ENCODE measurements around the gene TRIM46.
A peak's percentile ranks its signal among the peaks of the same experiment; 100 is the strongest.
"Not testable (repeated sequence)": the region's sequence is repeated elsewhere in the genome, so short reads cannot be mapped to it uniquely, and the experiment has no call there.

The TRIM46 gene

DNA sequence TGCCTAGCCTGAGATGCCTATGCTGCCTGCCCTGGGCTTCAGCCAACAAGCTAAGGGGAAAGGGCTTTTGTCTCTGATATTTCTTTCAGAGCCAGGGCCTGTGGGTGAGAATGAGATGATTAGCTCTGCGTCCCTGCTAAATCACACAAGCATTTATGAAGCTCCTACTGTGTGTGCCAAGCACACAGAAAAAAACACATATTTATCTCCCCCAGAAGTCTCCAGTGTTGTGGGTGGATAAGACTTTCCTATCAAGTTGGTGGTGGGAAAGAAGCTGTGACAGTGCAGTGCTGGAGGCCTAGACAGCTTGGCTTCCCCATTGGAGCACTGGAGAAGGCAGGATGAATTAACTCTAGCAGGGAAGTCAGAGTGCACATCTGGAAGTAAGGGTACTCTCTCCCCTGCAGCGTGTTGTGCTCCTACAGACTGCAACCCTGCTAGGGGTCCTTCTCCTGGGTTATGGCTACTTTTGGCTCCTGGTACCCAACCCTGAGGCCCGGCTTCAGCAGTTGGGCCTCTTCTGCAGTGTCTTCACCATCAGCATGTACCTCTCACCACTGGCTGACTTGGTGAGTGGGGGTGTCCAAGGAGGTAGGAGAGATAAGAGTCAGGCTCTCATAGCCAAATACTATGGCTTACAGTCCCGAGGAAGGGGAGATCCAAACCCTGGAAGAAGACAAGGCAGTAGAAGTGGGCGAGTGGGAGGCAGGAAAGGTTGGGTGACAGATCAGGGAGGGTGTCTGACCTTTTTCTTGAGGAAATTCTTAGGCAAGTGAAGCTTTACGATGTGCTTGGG, 36.3 kb upstream of the TRIM46 start:
- no peak for DNase-seq

DNA sequence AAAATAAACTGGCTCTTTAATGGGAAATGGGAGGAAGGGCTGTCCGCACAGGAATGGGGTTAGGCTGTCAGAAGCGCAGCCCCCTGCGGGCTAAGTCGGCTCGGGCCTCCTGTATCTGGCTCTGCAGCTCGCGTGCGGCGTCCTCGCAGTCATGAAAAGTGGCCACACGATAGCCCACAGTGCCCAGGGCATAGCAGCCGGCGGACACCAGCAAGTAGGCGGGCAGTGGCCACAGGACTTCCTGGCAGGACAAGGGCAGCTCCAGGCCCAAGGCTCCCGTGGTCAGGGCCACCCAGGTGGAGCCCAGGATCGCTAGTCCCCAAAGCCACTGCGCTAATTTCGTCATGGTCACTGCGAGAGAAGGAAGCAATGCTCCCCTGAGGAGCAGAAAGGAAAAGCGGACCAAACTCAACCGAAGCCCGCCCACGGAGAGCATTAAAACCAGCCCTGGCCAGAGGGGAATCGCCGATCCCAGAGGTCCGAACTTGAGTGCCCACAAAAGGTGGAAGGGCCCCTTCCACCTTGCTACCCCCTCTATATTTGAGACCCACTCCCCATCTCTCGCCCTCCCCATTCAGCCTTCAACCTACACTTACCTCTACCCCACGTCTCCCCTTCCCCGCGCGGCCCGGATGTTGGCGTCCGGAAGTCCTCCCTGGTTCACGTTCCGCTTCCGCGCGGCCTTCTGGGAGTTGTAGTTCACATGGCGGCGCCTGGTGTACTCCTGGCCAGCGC, 33.6 kb upstream of the TRIM46 start, which contains the start of gene DPM3:
Gene DPM3 (minus strand): TSS at position 637 of the 735 bp plus-strand sequence. CDS start 291 bp downstream, at position 346.
- peak; percentile 95 for DNase-seq

DNA sequence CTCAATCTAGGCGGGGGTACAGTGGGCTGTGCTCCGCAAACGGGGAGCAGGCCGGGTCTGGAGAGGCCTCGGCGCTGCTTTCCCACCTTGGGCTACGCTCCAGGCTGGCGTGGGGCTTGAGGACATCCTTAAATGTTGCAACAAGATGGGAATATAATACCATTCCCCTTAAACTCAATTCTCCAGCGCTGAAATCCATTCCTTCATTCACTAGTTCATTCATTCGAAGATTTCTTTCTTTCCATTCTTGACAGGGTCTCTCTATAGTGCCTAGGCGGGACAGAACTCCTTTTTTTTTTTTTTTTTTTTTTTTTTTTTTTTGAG, 33.1 kb upstream of the TRIM46 start:
- no peak for DNase-seq

DNA sequence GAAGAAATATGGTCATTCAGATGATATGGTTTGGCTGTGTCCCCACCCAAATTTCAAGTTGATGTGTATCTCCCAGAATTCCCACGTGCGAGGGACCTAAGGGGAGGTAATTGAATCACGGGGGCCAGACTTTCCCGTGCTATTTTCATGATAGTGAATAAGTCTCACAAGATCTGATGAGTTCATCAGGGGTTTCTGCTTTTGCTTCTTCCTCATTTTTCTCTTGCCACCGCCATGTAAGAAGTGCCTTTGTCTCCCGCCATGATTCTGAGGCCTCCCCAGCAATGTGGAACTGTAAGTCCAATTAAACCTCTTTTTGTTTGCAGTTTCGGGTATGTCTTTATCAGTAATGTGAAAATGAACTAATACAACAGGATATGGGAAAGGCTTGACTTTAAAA, 31.9 kb upstream of the TRIM46 start:
- DNase-seq, result no peak

DNA sequence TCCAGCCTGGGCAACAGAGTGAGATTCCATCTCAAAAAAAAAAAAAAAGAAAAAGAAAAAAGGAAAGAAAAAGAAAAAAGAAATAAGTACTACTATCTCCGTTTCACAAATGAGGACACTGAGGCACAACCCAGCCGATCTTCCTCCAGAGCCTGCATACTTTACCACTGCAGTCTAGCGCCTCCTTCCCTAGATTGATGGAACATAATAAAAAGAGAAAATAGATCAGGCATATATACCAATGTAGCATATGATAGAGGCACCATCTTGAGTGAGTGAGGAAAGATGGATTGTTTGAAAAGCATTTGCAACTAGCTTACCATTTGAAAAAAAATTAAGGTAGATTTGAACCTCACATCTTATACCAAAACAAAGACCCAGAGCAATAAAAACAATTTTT, 28.2 kb upstream of the TRIM46 start:
- no peak for DNase-seq

DNA sequence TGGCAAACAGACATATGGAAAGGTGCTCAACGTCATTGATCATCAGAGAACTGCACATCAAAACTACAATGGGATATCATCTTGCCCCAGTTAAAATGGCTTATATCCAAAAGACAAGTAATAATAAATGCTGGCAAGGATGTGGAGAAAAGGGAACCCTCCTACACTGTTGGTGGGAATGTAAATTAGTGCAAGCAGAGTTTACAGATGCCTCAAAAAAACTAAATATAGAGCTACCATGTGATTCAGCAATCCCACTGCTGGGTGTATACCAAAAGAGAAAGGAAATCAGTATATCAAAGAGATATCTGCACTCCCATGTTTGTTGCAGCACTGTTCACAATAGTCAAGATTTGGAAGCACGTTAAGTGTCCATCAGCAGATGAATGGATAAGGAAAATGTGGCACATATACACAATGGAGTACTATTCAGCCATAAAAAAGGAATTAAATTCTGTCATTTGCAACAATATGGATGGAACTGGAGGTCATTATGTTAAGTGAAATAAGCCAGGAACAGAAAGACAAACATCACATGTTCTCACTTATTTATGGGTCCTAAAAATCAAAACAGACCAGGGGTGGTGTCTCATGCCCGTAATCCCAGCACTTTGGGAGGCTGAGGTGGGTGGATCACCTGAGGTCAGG, 17.5 kb upstream of the TRIM46 start:
- DNase-seq, result not testable (repeated sequence)

DNA sequence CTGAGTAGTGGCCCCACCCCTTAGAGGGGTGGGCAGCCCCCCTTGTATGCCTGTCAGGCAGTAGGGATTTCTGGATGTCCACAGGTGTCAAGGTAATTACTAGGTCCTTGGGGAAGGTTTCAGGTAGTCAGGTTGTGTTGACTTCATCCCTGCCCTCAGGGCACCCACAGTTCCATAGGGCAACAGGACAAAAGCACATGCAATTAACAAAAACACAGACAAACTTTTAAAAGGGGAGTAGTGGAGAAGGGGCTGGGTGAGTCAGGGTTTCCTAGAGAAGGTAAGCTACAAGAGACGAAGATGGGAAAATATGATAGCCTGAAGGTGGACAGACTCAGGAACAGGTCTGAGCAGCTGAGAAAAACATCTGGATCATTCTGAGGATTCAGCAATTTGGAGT, 14.7 kb upstream of the TRIM46 start:
- DNase-seq, result peak; percentile 63

DNA sequence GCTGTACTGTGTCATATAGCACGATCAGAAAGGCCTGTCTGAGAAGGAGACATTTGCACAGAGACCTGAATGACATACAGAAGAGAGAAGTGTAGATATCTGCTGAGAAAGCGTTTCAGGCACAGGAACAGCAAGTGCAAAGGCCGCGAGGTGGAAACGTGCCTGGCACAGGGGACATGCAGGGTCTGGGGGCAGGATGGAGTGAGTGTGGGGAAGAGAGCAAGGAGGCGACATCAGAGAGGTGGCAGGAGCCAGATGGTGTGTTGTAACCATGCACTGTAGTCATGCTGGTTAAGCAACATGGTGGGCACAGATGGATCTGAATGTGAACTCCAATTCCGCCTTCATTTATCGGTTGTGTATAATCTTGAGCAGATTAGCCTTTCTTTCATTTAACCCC, 13.5 kb upstream of the TRIM46 start:
- peak; percentile 32 for DNase-seq

DNA sequence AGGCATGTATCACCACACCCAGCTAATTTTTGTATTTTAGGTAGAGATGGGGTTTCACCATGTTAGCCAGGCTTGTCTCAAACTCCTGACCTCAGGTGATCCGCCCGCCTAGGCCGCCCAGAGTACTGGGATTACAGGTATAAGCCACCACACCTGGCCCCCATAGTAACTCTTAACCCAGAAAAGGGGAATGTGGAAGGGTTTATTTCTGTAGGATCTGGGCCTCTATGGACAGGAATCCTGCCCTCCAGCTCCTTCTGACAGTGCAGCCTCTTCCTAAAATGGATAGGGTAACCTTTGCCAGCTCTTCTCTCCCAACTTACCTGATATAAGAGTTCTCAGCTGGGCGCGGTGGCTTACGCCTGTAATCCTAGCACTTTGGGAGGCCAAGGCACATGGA, 11.0 kb upstream of the TRIM46 start:
- DNase-seq, result not testable (repeated sequence)

DNA sequence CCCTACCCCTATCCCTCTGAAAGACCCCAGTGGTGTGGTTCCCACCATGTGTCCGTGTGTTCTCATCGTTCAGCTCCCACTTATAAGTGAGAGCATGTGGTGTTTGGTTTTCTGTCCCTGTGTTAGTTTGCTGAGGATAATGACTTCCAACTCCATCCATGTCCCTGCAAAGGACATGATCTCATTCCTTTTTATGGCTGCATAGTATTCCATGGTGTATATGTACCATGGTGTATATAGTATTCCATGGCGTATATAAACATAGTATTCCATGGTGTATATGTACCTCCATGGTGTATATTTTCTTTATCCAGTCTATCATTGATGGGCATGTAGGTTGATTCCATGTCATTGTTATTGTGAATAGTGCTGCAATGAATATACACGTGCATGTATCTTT, 9.9 kb upstream of the TRIM46 start:
- not testable (repeated sequence) for DNase-seq

DNA sequence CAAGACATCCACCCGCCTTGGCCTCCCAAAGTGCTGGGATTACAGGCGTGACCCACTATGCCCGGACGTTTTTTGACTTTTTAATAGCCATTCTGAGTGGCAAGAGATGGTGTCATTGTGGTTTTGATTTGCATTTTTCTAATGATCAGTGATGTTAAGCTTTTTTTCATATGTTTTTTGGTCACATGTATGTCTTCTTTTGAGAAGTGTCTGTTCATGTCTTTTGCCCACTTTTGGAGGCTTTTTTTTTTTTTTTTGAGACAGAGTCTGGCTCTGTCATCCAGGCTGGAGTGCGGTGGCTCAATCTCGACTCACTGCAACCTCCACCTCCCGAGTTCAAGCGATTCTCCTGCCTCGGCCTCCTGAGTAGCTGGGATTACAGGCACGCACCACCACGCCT, 9.0 kb upstream of the TRIM46 start:
- not testable (repeated sequence) for DNase-seq

DNA sequence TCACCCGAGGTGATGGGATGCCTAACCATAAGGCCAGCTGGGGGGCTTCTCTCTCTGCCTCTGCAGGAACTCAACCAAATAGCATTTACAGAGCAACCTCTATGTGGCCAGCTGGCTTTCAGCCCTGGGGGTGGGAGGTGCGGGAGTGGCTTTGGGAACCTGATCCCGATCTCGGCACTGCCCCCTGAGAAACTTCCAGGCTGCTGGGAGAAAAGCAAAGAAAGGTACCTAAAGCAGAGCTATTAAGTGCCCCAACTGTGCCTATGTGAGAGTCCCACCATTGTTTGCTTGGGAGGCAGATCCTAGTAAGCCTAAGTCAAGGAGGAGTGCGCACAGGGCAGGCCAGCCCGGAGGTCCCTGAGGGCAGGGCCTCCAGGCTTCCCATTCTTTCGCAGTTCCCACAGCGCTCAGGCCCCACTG, 7.6 kb upstream of the TRIM46 start:
- DNase-seq, result no peak

DNA sequence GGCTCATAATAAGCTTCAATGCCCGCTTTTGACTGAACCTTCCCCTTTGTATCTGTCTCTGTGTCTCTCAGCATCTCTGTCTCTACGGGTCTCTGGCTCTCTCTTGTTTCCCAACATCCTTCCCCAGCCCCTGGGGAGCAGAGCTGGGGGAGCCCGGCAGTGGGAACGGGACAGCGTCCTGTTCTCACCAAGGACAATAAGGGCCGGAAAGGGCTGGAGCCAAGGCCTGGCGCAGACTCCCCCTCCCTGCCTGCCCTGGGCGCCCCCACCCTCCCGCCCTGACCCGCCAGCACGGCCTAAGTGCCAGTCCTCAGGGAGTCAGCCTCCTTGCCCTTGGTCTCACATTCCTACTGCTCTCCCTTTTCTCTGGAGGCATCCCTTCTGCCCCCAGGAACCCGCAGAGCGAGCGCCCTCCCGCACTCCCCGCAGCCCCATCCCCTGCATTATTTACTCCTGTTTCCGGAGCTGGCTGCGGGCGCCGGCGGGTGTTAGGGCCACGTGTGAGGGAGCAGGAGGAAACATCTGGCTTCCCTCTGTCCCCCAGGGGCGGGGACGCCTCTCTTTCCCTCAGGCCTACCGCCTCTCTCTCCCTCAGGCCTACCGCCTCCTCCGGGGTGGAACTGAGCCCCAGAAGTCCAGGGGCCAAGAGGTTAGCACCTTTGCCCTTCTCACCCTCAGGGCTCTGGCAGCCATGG, 7.0 kb upstream of the TRIM46 start:
- DNase-seq, result peak; percentile 46

DNA sequence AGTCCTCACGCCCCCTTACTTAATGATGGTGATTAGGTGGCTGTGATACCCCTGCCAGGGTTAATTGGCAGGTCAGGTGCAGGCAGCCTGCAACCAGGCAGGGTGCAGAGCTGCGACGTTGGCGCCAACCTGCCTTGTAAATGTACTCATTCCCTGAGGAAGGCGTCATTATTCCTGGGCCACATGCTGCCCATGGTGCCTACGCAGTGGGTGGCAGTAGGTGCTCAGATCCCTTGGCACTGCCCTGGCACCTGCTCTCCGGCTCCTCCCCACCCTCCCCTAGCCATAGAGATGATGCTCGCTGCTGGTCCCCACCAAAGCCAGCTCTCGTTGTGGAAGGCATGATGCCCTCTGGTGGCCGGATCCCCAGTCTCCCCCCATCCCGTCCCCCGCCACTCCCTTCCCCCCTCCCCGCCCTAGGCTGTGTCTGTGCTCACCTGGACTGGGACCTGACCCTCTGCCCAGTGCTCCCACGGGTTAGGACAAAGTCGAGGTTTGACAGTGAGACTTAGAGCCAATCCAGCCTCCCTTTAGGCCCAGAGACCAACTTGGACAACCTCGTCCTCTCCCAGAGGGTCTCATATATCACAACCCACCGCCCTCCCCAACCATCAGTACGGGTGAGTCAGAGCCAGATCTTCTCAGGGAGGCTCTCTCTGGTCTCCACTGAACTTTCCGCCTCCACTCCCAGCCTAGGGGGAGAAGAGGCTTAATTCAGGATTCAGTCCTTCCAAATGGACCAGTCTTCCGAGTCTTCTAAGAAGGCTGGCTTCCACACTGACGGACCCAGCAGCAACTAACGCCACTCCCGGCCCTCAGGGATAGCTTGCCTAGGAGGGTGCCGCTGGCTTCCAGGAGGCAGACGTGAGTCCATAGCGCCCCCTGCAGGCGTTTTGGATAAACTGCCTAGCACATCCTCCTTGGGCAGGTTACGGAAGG, 6.2 kb upstream of the TRIM46 start:
- DNase-seq, result peak; percentile 93

DNA sequence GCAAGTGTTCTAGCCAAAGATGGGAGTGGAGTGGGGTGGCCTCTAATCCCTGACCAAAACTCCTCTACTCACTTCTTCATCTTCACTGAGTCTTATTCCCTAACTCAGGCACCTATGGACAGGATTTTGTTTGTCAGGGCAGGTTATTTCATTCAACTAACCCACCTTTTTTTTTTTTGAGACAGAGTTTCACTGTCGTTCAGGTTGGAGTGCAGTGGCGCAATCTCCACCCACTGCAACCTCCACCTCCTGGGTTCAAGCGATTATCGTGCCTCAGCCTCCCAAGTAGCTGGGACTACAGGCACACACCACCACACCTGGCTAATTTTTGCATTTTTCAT, 5.6 kb upstream of the TRIM46 start:
- DNase-seq, result not testable (repeated sequence)

DNA sequence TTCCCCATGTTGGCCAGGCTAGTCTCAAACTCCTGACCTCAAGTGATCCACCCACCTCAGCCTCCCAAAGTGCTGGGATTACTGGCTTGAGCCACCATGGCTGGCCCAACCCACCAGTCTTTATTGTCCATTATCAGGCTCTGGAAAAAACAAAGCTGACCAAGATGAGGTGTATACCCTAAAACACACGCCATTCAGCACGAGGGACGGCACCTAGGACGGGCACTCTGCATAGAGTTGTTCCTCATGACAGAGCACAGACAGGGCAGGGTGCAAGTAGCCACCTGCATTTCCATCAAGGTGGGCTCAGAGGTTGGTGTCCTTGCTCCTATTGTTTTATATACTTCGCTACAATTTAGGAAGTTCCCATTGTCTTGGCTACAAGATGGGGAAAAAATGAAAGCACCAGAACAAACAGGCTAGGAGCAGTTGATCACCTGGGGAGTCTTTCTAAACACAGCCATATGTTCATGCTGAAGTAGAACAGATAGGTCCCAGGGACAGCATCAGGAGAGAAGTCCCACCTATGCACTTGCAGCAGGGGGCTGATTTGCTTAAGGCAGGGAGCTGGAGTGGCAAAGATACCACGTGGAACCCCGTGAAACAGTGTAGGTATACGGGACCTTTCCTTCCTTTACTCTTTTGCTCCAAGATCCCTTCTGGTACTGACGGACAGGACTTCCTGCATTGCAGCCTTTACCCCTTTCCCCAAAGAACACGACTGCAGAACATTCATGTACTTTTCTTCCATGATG, 5.0 kb upstream of the TRIM46 start:
- peak; percentile 1 for DNase-seq

DNA sequence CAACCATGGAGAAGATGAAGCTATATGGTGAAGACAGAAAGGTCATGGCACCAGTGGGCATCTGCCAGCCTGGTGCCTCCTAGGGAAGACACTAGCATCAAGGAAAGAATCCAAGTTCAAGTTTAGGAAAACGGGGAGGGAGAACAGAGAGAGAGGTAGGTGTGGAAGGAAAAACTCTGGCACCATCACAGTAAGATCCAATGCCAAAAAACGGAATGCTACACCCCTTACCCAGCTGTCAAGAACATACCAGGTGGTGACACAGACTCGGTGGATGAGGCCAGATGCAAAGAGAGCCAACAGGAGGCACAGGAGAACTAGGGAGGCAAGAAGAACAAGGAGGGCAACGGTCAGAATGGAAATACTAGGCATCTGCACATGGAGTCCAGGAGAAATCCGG, 4.1 kb upstream of the TRIM46 start:
- peak; percentile 1 for DNase-seq

DNA sequence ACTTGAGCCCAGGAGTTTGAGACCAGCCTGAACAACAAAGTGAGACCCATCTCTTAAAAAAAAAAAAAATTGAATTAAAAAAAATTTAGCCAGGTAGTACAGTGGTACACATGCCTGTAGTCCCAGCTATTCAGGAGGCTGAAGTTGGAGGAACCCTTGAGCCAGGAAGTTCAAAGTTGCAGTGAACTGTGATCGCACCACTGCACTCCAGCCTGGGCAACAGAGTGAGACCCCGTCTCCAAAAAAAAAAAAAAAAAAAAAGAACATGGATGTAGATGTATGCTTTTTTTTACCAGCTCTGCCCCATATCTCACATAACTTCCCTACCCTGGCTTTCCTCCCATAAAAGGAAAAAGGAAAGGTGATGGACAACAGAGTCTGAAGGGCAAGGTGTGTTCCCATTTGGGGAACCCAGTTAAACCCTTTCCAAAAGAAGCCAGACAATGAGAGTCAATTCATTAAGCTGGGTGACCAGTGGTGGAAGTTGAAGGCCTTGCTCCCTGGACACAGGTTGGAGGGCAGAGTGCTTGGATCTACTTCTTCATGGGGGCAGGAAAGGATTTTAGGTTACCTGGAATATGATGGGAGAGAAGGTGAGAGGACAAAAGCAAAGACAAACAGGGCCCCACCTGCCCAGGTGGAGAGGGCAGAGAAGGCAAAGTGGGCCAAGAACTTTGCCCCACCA, 3.4 kb upstream of the TRIM46 start:
- DNase-seq, result peak; percentile 1

DNA sequence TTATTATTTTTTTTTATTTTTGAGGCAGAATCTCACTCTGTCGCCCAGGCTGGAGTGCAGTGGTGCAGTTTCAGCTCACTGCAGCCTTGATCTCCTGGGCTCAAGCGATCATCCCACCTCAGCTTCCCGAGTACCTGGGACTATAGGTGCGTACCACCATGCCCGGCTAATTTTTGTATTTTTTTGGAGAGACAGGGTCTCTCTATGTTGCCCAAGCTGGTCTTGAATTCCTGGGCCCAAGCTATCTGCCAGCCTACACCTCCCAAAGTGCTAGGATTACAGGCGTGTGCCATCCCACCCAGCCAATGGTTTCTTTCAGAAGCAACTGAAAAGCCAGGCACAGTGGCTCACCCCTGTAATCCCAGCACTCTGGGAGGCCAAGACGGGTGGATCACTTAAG, 2.8 kb upstream of the TRIM46 start:
- peak; percentile 0 for DNase-seq

DNA sequence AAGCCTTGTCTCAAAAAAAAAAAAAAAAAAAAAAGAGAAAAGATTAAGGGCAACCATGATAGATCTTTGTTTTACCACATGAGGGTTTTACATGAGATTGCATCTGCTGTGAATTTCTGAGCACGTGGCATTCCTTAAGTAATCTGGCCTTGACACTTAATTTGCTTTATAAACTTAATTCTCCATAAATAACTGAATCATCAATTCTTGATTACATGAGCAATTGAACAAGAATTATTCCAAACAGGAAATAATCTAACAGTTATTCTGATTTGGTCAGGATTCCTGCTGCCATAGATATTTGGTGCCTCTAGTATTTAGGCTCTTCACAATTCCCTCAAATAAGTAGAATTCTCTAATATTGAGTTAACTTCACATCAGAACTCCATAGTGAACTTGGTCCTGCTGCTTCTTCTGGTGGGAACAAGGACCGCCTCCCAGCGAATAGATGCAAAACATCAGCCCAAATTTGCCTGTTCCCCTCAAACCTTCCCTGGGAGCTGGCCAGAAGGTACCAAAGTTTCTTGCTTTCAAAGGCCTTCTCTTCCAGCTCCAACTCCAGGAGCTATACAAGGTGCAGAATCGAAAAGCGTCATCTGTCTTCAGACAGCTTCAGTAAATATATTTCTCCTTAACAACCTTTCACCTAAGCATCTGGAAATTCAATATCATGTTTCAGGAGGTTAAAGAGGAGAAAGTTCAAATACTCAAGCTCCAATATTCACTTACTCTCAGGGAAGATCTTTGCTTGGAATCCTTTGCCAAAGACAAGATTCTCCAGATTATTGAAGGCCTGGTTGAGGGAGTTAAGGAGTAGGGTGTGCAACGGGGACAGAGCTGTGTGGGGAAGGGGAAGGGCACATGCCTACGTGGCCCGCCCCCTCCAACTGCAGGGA, 1.6 kb upstream of the TRIM46 start:
- peak; percentile 0 for DNase-seq

Measured in RPMI8226 (cell line).